HEK293 (cell line): ENCODE results near the gene LRP10.

Experiments
- BCL11A ChIP-seq: fragments of 450-650 bp; formaldehyde crosslinking; IDR thresholded peaks from 2 replicates; pipeline ENCODE4 v1.5.1; 2016; ENCODE audit warnings: low read depth, missing biosample characterization, missing genetic modification characterization
- CTCF ChIP-seq: fragments of 450-650 bp; formaldehyde crosslinking; IDR thresholded peaks from 2 replicates; pipeline ENCODE4 v1.5.1; 2016; ENCODE audit warnings: missing biosample characterization, missing genetic modification characterization
- ZBTB8A ChIP-seq: fragments of 450-650 bp; formaldehyde crosslinking; IDR thresholded peaks from 2 replicates; pipeline ENCODE4 v1.5.1; 2016; ENCODE audit warnings: missing biosample characterization, missing genetic modification characterization
- ZNF146 ChIP-seq: fragments of 450-650 bp; formaldehyde crosslinking; IDR thresholded peaks from 2 replicates; pipeline ENCODE4 v1.5.1; 2016; ENCODE audit warnings: missing biosample characterization, missing genetic modification characterization
- ZNF157 ChIP-seq: fragments of 450-650 bp; formaldehyde crosslinking; IDR thresholded peaks from 2 replicates; pipeline ENCODE4 v1.5.1; 2016; ENCODE audit warnings: missing biosample characterization, missing genetic modification characterization
- ZNF629 ChIP-seq: fragments of 450-650 bp; formaldehyde crosslinking; IDR thresholded peaks from 2 replicates; pipeline ENCODE4 v1.5.1; 2017; ENCODE audit warnings: missing biosample characterization, missing genetic modification characterization

- TF ChIP-seq ZNF157 (tag by site-specific recombination) (no peak), CTCF (tag by site-specific recombination) (no peak), BCL11A (tag by site-specific recombination) (no peak), ZNF146 (tag by site-specific recombination) (no peak), ZNF629 (no peak), ZBTB8A (no peak)
These were observed 24.7 kb upstream of the LRP10 start for GRCh38 chr14:22846811-22847307.
